Right lobe of liver (tissue), 6 donors: Measurements from ENCODE around the gene PEX12. TPM values are rescaled to one million over a fixed set of nuclear protein-coding genes. Genes with fewer than 3 reads are reported as not detected.

Experiments
- ATAC-seq, 4 donors: fragments of 200-7000 bp; cut with Tn5 transposase; one replicate each; pipeline ENCODE4 v1.9.1; 2020; ENCODE audit warnings: mild to moderate bottlenecking in 4 of 4, moderate library complexity in 4 of 4
- DNase-seq, 3 donors: peaks; one replicate each; pipeline ENCODE4 v3.0.0-alpha.2; 2020
- H3K27ac ChIP-seq, 3 donors: fragments of 200-600 bp; one replicate each; pipeline ENCODE4 v1.8.0; 2022
- H3K27me3 ChIP-seq, 2 donors: fragments of 200-600 bp; one replicate each; pipeline ENCODE4 v1.8.0; 2022
- H3K36me3 ChIP-seq, 4 donors: fragments of 200-600 bp; sonication (generic) in 1 of 4; one replicate each; pipeline versions ENCODE4 v1.5.1 to v1.8.0; 2017 to 2022; ENCODE audit warnings: control low read depth in 1 of 4
- H3K4me1 ChIP-seq, 4 donors: fragments of 200-600 bp; sonication (generic) in 1 of 4; one replicate each; pipeline versions ENCODE4 v1.5.1 to v1.8.0; 2017 to 2022; ENCODE audit warnings: control low read depth in 1 of 4
- H3K4me3 ChIP-seq, 3 donors: fragments of 200-600 bp; one replicate each; pipeline ENCODE4 v1.8.0; 2022
- H3K9me3 ChIP-seq, 4 donors: fragments of 200-600 bp; sonication (generic) in 1 of 4; one replicate each; pipeline versions ENCODE4 v1.5.1 to v1.8.0; 2017 to 2022; ENCODE audit warnings: control low read depth in 1 of 4
- CTCF ChIP-seq, 4 donors: fragments of 200-600 bp in 3 of 4; fragments of 450-650 bp in 1 of 4; IDR thresholded peaks; one replicate each; pipeline versions ENCODE4 v1.5.1 to v1.8.0; 2016 to 2022; ENCODE audit warnings: antibody characterized with exemption in 4 of 4, mild to moderate bottlenecking in 2 of 4
- POLR2A ChIP-seq: fragments of 450-650 bp; IDR thresholded peaks from one replicate; pipeline ENCODE4 v1.6.1; 2017; ENCODE audit warnings: antibody characterized with exemption, mild to moderate bottlenecking
- WGBS: methylation state at CpG from one replicate; pipeline ENCODE4 v1.1.6; 2018; ENCODE audit warnings: low coverage, low lambda C conversion rate; ENCODE audit not compliant: insufficient coverage; ENCODE audit errors: missing lambda C conversion rate; 5-methylcytosine and 5-hydroxymethylcytosine counted together
- intact Hi-C, 2 donors: fragments of 100-400 bp; cut with DNase I; formaldehyde crosslinking; loops; one replicate each; pipeline versions ENCODE4 v1.11.2 to v1.14.1; 2022
- total RNA-seq, 6 experiments: library from RNA; depleted of rRNA in 2 of 6; stranded (reverse); fragments of >200 nt in 2 of 6; fragmentation: NEBNext Ultra II Directional in 3 of 6; extraction: Animal tissue kit (Norgen Biotek cat#: 25700) in 3 of 6; gene quantifications; one replicate each; pipeline versions ENCODE4 v1.1.0 to v1.2.4, GENCODE V29; 2016 to 2023
- donor health status: DM: no; HTN: yes; CAD: no.
- donor health status: DM: no; HTN: no; CAD: no.
- donor health status: DM: no; HTN: no; CAD: no.
- donor health status: DM: no; HTN: yes; CAD: no.
- donor health status: DM: no; HTN: yes; CAD: no.

Gene PEX12
- total RNA-seq, 6 experiments from 2014 or later, result 2.9 to 6.4 (median 4.3) TPM

GRCh38 chr17:35609831-35610230, 31.5 kb upstream of the PEX12 start:
- no peaks in the 10 kb centered on the region for H3K4me1 ChIP-seq
- TF ChIP-seq CTCF (IDR thresholded peaks at IDR 0.05) (no peak), POLR2A (no peak)
- intact Hi-C loops, result loop anchor here (5.0 kb wide), 1 partner anchor 137 kb away; no protein-coding TSS in a partner anchor
- H3K4me3 ChIP-seq, result no peak overlapping the region
- DNase-seq (no peak), ATAC-seq (no peak)
- H3K9me3 ChIP-seq, result no peaks in the 10 kb centered on the region
- H3K36me3 ChIP-seq, result peaks cover 4 to 51% (median 9%) of the 10 kb centered on the region in 4 donors
- no peaks in the 10 kb centered on the region for H3K27me3 ChIP-seq
- no peak overlapping the region for H3K27ac ChIP-seq
- WGBS, result 93% methylated on average over 4 of the region's 4 CpGs

GRCh38 chr17:35607239-35607847, 29.0 kb upstream of the PEX12 start:
- Histone ChIP-seq H3K9me3 (no peaks in the 10 kb centered on the region), H3K27ac (no peak overlapping the region), H3K27me3 (no peaks in the 10 kb centered on the region), H3K4me3 (no peak overlapping the region), H3K4me1 (no peaks in the 10 kb centered on the region), H3K36me3 (peaks cover 4 to 61% (median 10%) of the 10 kb centered on the region in 4 donors)
- 68% methylated on average over 3 of the region's 3 CpGs for WGBS
- DNase-seq (no peak), ATAC-seq (no peak)
- intact Hi-C loops, result no loop called here
- no peak for TF ChIP-seq POLR2A
- no peak for TF ChIP-seq CTCF (IDR thresholded peaks at IDR 0.05)

- no peak for DNase-seq
- no peaks in the 10 kb centered on the region for H3K27me3 ChIP-seq
- no peak for ATAC-seq
- no peak overlapping the region for H3K27ac ChIP-seq
- peaks cover 4 to 54% (median 8%) of the 10 kb centered on the region in 4 donors for H3K36me3 ChIP-seq
- no peaks in the 10 kb centered on the region for H3K4me1 ChIP-seq
- H3K4me3 ChIP-seq, result no peak overlapping the region
- no peaks in the 10 kb centered on the region for H3K9me3 ChIP-seq
- TF ChIP-seq POLR2A, result no peak
- no peak for TF ChIP-seq CTCF (IDR thresholded peaks at IDR 0.05)
- 85% methylated on average over 2 of the region's 2 CpGs for WGBS
- intact Hi-C loops, result no loop called here
Measured at GRCh38 chr17:35605678-35606077, 27.3 kb upstream of the PEX12 start.

- TF ChIP-seq POLR2A (no peak), CTCF (IDR thresholded peaks at IDR 0.05) (no peak)
- ATAC-seq (no peak), DNase-seq (no peak)
- Histone ChIP-seq H3K27ac (no peak overlapping the region), H3K4me3 (no peak overlapping the region), H3K9me3 (no peaks in the 10 kb centered on the region), H3K36me3 (peaks cover 0 to 52% (median 10%) of the 10 kb centered on the region in 4 donors), H3K4me1 (no peaks in the 10 kb centered on the region), H3K27me3 (no peaks in the 10 kb centered on the region)
- intact Hi-C loops, result no loop called here
- 92% methylated on average over 6 of the region's 7 CpGs for WGBS
Measured at GRCh38 chr17:35603674-35604073, 25.3 kb upstream of the PEX12 start.
